Stimulated activated CD4-positive, alpha-beta T cell treated with anti-CD3 and anti-CD28 coated beads, Interleukin-1b, Interleukin-23, amount 100 ng/mL, for 4 hours (primary cell): ENCODE data around the gene GOLIM4.

Experiments used
- DNase-seq, 2 donors: peaks; one replicate each; pipeline ENCODE4 v3.0.0-alpha.2; 2020; ENCODE audit warnings: low read depth in 2 of 2

GOLIM4 gene

GRCh38 chr3:167996514-167996913 lies 99.2 kb downstream of the GOLIM4 start:
- no peak for DNase-seq

- no peak for DNase-seq
These were observed 103.3 kb downstream of the GOLIM4 start for GRCh38 chr3:167992381-167992780.

DNA sequence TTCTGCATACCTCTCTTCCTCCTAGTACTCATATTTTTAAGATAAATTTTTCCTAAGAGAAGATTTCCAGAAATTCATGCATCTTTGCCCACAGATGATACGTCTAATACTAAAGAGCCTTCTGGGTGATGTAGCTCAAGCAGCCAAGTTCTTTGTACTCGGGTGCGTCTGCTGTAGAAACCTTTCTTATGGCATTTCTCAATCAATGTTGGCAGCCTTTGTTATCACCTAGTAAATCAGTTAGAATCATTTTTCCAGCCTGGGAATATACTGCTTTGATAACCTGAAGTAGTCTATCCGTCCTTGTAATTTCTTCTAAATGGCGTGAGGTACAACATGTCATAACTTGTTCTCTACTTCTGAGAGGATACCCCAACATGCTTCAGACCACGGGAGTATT lies 104.5 kb downstream of the GOLIM4 start:
- DNase-seq, result no peak

- no peak for DNase-seq
These were observed 105.7 kb downstream of the GOLIM4 start for GRCh38 chr3:167989999-167990398.

DNA sequence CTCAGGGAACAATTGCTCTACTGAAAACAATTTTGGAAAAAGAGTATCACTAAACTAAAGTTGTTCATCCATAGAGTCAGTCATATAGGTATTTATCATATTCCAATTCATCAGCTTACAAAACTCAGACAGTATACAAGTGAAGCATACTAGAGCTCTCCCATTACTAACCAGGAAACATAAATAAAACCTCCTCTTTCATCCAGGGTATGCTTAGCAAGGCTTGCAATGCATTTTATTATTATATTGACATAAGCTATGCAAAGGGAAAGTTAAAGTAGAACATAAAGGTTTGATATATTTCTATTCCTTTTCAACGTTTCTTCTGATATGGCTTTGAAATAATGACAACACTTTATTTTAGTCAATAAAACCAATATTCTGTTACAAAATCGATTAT lies 106.7 kb downstream of the GOLIM4 start:
- no peak for DNase-seq

DNA sequence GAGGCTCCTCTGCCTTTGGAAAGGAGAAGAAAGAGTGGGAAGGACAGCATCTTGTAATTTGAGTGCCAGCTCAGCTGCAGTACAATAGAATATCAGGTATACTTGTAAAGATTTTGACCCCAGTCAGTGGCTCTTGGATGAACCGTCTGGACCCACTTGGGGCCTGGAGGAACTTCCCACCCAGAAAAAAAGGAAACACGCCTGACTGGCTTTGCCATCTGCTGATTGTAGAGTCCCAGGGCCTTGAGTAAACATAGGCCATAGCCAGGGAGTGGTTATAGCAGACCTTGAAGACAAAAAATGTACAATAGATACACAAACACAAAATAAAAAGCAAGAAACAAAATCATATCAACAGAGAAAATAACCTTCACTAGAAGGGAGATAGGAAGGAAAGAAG lies 112.1 kb downstream of the GOLIM4 start:
- DNase-seq, result no peak

GRCh38 chr3:167978486-167978885 lies 117.2 kb downstream of the GOLIM4 start:
- no peak for DNase-seq

DNA sequence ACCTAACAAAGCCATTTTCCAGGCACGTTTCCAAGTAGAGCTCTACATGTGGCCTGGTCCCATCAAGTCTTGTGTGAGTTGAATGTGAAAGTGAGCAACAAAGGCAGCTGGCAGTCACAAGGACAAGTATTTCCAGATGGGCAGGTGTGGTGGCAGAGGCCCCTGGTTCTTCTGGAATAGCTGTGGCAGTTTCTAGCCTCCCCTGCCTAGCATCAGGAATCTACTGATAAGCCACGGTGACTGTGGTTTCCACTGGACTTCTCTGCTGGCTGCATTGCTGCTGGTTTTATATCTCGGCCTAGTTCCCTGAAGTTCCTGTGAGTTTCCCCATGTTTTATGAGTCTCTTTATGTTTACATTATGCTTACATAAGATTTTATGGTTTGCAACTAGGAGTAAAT lies 117.7 kb downstream of the GOLIM4 start:
- no peak for DNase-seq

DNA sequence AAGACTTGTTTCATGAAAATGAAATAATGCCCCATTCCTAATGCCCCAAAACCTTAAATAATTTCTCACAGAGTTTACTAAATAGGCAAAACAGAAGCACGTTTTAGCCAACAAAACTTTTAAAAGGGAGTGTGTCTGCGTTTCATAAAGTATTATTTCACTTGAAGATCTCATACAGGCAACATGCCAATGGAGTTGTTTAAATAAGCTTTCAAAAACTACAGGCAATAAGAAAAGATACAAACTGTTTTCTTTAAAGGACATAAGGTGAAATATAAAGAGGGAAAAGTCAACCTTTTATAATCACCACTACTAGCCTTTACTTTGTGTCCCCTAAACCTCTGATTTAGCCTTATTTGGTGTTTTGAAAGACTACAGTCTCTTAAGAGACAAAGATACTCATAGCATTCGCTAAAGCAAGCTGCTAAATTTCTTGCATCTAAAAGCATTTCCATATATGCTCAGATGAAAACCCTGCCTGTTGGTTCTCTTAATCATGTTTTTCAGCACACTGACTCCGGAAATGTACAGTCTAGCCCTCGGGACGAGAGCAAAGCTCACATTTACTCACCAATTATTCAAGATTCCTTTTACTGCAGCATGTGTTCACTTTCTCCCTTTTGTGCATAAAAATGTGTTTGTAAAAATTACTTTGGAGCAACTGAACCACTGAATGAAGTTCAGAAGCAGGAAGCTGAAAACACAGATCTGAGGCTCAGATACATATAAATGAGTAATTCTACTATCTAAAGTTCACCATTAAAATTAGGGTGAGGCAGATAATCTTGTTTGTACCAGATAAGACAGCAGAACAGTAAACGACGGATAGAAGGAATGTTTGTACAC lies 119.0 kb downstream of the GOLIM4 start:
- no peak for DNase-seq

- no peak for DNase-seq
These were observed 121.8 kb downstream of the GOLIM4 start for GRCh38 chr3:167973901-167974300.

GRCh38 chr3:167973046-167973445 lies 122.7 kb downstream of the GOLIM4 start:
- DNase-seq, result no peak

GRCh38 chr3:167972502-167972901 lies 123.2 kb downstream of the GOLIM4 start:
- DNase-seq, result no peak

GRCh38 chr3:167969548-167969947 lies 126.2 kb downstream of the GOLIM4 start:
- DNase-seq, result no peak

DNA sequence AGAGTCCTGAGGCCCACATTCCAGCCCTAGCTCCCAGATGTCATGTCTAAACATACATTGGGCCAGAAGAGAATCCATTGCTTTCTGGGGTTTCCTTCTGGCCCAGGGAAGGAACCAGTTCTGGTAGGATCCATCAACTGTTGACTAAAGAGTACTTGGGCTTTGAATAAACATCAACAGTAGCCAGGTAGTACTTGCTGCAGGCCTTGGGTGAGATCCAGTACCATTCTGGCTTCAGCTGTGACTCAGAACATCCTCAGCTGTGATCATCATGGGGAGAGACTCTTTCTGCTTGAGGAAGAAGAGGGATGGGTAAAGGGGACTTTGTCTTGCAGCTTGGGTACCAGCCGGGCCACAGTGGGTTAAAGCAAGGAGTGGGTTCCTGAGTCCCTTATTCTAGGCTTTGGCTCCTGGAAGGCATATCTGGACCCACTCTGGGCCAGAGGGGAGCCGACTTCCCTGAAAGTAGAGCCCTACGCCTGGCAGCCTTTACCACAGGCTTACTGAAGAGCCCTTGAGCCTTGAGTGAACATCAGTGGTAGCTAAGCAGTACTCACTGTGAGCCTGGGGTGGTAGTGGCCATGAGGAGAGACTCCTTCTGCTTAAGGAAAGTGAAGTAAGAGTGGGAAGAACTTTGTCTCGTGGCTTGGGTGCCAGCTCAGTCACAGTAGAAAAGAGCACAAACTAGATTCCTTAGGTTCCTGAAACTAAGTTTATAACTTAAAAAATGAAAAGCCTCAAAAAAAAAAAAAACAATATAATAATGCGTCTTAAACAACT lies 128.3 kb downstream of the GOLIM4 start:
- DNase-seq, result no peak
